Measurements from ENCODE around the gene CEACAM1.

Gene CEACAM1

GRCh38 chr19:42528354-42529247, at the start of gene CEACAM1:
TSS of gene CEACAM1 (minus strand) at chr19:42528481. CDS start at chr19:42528374, 107 bp downstream.
- Histone ChIP-seq H3K36me3 (ENCODE audit: control insufficient read depth, insufficient read depth, low read length) (no peaks in the 10 kb centered on the region), H3K27me3 (ENCODE audit: control insufficient read depth, insufficient read depth, low read length) (no peaks in the 10 kb centered on the region), H3K9ac (ENCODE audit: low read length) (peak within 1 kb of the TSS; percentile 62), H3K4me1 (ENCODE audit: control insufficient read depth, insufficient read depth, low read length) (peaks cover 30% of the 10 kb centered on the region), H3K4me3 (ENCODE audit: low read length) (peak within 1 kb of the TSS; percentile 36), H3K9me3 (ENCODE audit: control insufficient read depth, low read length) (no peaks in the 10 kb centered on the region)

DNA sequence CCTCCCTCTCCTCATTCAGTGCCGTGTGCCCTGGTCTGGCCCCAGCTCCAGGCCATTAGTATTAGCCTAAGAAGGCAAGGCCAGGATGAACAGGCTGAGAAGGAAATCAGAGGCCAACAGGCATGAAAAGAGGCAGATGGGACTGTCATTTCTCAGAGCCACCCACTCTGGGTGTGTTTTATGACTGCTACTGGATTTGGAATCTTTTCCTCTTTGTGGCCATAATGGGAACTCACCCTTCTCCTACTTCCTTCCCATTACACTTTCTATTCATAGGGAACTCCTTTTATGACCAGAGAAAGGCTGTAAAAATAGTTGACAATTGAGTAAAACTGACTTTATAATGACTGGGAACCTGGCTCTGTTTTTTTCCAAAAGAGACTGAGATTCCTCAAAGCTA, 48.7 kb upstream of the CEACAM1 start:
- H3K9ac ChIP-seq (ENCODE audit: low read length), result no peak overlapping the region
- no peaks in the 10 kb centered on the region for H3K9me3 ChIP-seq (ENCODE audit: control insufficient read depth, low read length)
- H3K27me3 ChIP-seq (ENCODE audit: control insufficient read depth, insufficient read depth, low read length), result no peaks in the 10 kb centered on the region
- H3K4me1 ChIP-seq (ENCODE audit: control insufficient read depth, insufficient read depth, low read length), result no peaks in the 10 kb centered on the region
- no peak overlapping the region for H3K4me3 ChIP-seq (ENCODE audit: low read length)
- no peaks in the 10 kb centered on the region for H3K36me3 ChIP-seq (ENCODE audit: control insufficient read depth, insufficient read depth, low read length)

GRCh38 chr19:42576241-42576640, 48.0 kb upstream of the CEACAM1 start:
- Histone ChIP-seq H3K36me3 (ENCODE audit: control insufficient read depth, insufficient read depth, low read length) (no peaks in the 10 kb centered on the region), H3K9ac (ENCODE audit: low read length) (no peak overlapping the region), H3K4me3 (ENCODE audit: low read length) (no peak overlapping the region), H3K27me3 (ENCODE audit: control insufficient read depth, insufficient read depth, low read length) (no peaks in the 10 kb centered on the region), H3K9me3 (ENCODE audit: control insufficient read depth, low read length) (no peaks in the 10 kb centered on the region), H3K4me1 (ENCODE audit: control insufficient read depth, insufficient read depth, low read length) (no peaks in the 10 kb centered on the region)

DNA sequence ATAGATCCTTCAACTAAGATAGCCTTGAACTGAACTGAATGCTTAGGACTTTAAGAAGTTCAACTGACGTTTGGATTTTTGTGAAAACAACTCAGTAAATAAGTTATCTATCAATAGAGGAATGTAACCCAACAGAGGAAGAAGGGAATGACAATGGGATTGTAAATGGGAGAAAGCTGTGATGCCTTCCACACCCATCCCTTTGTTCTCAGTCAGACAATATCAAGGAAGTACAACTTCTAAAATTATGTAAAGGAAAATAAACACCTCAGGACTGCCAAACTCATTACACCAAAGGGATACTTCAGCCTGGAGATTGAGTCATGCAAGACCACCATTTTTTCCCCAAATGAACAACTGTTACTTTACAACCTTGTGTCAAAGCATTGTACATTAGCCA, 45.4 kb upstream of the CEACAM1 start:
- Histone ChIP-seq H3K4me3 (ENCODE audit: low read length) (no peak overlapping the region), H3K27me3 (ENCODE audit: control insufficient read depth, insufficient read depth, low read length) (no peaks in the 10 kb centered on the region), H3K9ac (ENCODE audit: low read length) (no peak overlapping the region), H3K4me1 (ENCODE audit: control insufficient read depth, insufficient read depth, low read length) (no peaks in the 10 kb centered on the region), H3K9me3 (ENCODE audit: control insufficient read depth, low read length) (no peaks in the 10 kb centered on the region), H3K36me3 (ENCODE audit: control insufficient read depth, insufficient read depth, low read length) (no peaks in the 10 kb centered on the region)

DNA sequence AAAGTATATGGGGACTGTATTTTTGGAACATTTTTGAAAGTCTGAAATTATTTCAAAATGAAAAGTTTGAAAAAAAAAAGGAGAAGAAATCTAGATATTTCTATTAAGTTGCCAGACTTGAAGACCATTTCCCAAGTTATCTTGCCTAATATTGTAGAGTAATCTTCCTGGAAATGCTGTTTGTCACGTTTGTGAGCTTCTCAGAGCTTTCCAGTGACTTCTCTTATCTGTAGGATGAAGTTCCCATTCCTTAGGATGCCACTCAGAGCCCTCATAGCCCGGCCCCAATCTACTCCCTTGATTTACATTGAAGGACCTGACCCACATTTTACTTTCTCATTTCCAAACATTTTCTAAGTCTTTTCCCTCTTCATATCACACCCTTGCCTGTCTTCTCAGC, 42.8 kb upstream of the CEACAM1 start:
- H3K9me3 ChIP-seq (ENCODE audit: control insufficient read depth, low read length), result no peaks in the 10 kb centered on the region
- H3K36me3 ChIP-seq (ENCODE audit: control insufficient read depth, insufficient read depth, low read length), result no peaks in the 10 kb centered on the region

DNA sequence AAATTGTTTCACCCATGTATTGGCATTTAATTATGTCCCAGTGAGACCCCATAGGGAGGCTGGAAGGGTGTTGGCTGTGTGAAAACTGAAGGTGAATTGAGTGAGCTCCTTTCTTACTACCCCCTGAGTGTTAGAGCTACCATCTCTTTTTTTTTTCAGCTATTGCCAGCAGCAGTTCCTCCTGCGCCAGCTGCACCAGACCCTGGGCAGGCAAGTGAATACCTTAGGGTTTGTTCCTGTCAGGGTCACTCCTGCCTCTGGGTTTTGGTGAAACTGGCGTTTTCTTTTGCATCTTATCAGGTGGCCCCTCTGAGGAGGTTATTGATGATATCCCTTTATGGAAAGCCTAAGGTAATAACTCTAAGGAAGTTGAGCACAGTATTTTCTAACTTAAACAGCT, 40.9 kb upstream of the CEACAM1 start:
- H3K27me3 ChIP-seq (ENCODE audit: control insufficient read depth, insufficient read depth, low read length), result no peaks in the 10 kb centered on the region
- H3K9me3 ChIP-seq (ENCODE audit: control insufficient read depth, low read length), result no peaks in the 10 kb centered on the region
- no peaks in the 10 kb centered on the region for H3K36me3 ChIP-seq (ENCODE audit: control insufficient read depth, insufficient read depth, low read length)
- no peak overlapping the region for H3K9ac ChIP-seq (ENCODE audit: low read length)
- H3K4me1 ChIP-seq (ENCODE audit: control insufficient read depth, insufficient read depth, low read length), result no peaks in the 10 kb centered on the region
- H3K4me3 ChIP-seq (ENCODE audit: low read length), result no peak overlapping the region

More for the DNA sequence above, 42.8 kb upstream of the CEACAM1 start:
- H3K4me1 ChIP-seq (ENCODE audit: control insufficient read depth, insufficient read depth, low read length), result no peaks in the 10 kb centered on the region
- H3K4me3 ChIP-seq (ENCODE audit: low read length), result no peak overlapping the region
- no peak overlapping the region for H3K9ac ChIP-seq (ENCODE audit: low read length)
- H3K27me3 ChIP-seq (ENCODE audit: control insufficient read depth, insufficient read depth, low read length), result no peaks in the 10 kb centered on the region

DNA sequence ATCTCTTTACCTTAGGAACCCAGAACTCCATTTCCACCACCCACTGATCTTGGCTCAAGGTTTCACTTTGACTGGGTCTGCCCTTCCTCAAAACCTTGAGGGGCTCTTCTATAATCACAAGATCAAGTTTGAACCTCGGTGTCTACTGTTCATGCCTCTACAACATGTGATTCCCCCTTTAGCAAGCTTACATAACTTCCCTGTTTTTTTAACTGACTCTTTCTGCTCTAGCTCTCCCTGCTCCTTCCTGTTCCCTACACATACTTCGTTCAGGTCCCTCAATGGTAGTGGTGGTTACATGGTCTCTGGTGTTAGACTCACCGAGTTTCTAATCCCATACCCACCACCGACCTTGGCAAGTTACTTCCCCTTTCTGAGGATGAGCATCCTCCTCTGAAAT, 39.7 kb upstream of the CEACAM1 start:
- H3K9ac ChIP-seq (ENCODE audit: low read length), result no peak overlapping the region
- H3K4me1 ChIP-seq (ENCODE audit: control insufficient read depth, insufficient read depth, low read length), result no peaks in the 10 kb centered on the region
- no peak overlapping the region for H3K4me3 ChIP-seq (ENCODE audit: low read length)
- no peaks in the 10 kb centered on the region for H3K9me3 ChIP-seq (ENCODE audit: control insufficient read depth, low read length)
- no peaks in the 10 kb centered on the region for H3K27me3 ChIP-seq (ENCODE audit: control insufficient read depth, insufficient read depth, low read length)
- H3K36me3 ChIP-seq (ENCODE audit: control insufficient read depth, insufficient read depth, low read length), result no peaks in the 10 kb centered on the region

DNA sequence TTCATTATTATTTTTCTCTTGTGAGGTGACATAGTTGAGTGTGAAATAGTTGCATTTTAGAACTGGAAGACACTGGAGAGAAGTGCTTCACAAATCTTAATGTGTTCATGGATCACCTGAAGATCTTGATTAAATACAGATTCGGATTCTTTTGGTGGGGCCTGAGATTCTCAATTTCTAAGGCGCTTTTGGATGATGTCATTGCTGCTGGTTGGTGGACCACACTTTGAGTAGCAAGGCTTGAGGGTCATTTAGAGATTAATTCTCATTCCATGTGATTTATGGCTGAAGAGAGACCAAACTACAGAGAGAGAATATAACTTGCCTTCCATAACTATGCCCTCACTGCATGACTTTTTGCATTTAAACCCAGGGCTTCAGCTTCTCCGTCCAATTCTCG, 39.3 kb upstream of the CEACAM1 start:
- Histone ChIP-seq H3K27me3 (ENCODE audit: control insufficient read depth, insufficient read depth, low read length) (no peaks in the 10 kb centered on the region), H3K9ac (ENCODE audit: low read length) (no peak overlapping the region), H3K36me3 (ENCODE audit: control insufficient read depth, insufficient read depth, low read length) (no peaks in the 10 kb centered on the region), H3K4me1 (ENCODE audit: control insufficient read depth, insufficient read depth, low read length) (no peaks in the 10 kb centered on the region), H3K9me3 (ENCODE audit: control insufficient read depth, low read length) (no peaks in the 10 kb centered on the region), H3K4me3 (ENCODE audit: low read length) (no peak overlapping the region)

DNA sequence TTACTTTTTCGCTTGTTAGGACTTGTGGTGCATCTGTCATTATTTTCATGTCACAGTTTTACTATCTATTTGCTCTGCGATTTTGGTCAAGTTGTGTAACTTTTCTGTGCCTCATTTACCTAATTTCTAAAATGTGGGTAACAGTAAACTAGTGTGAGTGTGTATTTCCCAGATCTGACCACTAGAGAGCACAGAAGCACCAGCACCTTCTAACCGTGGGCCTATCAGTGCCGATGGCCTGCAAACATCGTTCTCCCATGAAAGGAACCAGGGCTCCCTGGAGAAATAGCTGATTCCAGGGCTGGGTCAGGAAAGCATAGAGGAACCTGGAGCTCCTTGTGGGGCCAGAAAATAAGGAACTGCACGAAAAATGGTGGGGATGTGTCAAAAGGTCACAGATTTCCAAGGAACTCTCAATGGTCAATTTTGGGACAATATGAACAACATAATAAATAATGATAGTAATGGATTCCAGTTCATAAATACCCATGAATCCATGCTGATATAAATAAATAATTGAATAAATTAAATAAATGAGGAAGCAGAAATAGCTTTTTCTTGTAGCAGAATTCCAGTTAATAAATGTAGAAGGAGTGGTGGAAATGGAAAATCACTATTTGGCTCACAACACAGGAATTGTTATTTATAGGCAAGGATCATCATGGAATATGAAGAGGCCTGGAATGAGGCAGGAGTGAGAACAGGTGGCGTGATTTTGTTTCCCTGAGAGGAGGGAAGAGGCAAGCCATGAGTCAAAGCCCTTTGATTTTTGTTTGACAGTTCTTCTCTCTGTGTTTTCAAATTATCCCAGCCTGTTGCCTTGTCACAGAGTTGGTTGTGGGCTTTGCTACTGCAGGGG, 35.3 kb upstream of the CEACAM1 start:
- H3K4me1 ChIP-seq (ENCODE audit: control insufficient read depth, insufficient read depth, low read length), result no peaks in the 10 kb centered on the region

DNA sequence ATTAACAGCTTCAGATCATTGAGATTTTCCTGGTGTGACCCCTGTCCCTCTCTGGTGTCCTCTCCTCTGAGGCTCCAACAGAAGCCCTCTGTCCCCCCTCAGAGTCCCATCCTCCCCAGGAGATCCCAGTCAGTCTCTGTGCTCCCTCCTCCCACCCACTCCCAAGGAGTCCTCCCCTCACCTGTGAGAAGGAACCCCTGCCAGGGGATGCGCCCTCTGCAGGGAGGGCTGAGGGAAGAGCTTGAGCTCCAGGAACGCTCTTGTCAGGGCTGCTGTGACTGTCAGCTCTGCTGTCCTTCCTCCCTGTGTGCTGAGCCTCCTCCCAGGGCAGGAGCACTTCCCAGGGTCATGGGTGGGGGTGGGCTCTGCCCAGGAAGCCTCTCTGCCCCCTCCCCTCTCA, 33.2 kb upstream of the CEACAM1 start:
- H3K9me3 ChIP-seq (ENCODE audit: control insufficient read depth, low read length), result no peaks in the 10 kb centered on the region
- peaks cover 18% of the 10 kb centered on the region for H3K27me3 ChIP-seq (ENCODE audit: control insufficient read depth, insufficient read depth, low read length)
- H3K9ac ChIP-seq (ENCODE audit: low read length), result no peak overlapping the region
- H3K36me3 ChIP-seq (ENCODE audit: control insufficient read depth, insufficient read depth, low read length), result no peaks in the 10 kb centered on the region
- H3K4me3 ChIP-seq (ENCODE audit: low read length), result no peak overlapping the region
- H3K4me1 ChIP-seq (ENCODE audit: control insufficient read depth, insufficient read depth, low read length), result no peaks in the 10 kb centered on the region

More for the DNA sequence above, 35.3 kb upstream of the CEACAM1 start:
- Histone ChIP-seq H3K9me3 (ENCODE audit: control insufficient read depth, low read length) (no peaks in the 10 kb centered on the region), H3K27me3 (ENCODE audit: control insufficient read depth, insufficient read depth, low read length) (peaks cover 18% of the 10 kb centered on the region), H3K4me3 (ENCODE audit: low read length) (no peak overlapping the region), H3K9ac (ENCODE audit: low read length) (no peak overlapping the region), H3K36me3 (ENCODE audit: control insufficient read depth, insufficient read depth, low read length) (no peaks in the 10 kb centered on the region)

GRCh38 chr19:42560731-42561130, 32.5 kb upstream of the CEACAM1 start:
- Histone ChIP-seq H3K27me3 (ENCODE audit: control insufficient read depth, insufficient read depth, low read length) (peaks cover 18% of the 10 kb centered on the region), H3K36me3 (ENCODE audit: control insufficient read depth, insufficient read depth, low read length) (no peaks in the 10 kb centered on the region), H3K9ac (ENCODE audit: low read length) (no peak overlapping the region), H3K4me1 (ENCODE audit: control insufficient read depth, insufficient read depth, low read length) (no peaks in the 10 kb centered on the region), H3K9me3 (ENCODE audit: control insufficient read depth, low read length) (no peaks in the 10 kb centered on the region), H3K4me3 (ENCODE audit: low read length) (no peak overlapping the region)

All from mucosa of stomach (tissue), 1 donor.